ENCODE measurements around the gene TNFSF10.
"Not testable (repeated sequence)": the region's sequence is repeated elsewhere in the genome, so short reads cannot be mapped to it uniquely, and the experiment has no call there.

The TNFSF10 gene

DNA sequence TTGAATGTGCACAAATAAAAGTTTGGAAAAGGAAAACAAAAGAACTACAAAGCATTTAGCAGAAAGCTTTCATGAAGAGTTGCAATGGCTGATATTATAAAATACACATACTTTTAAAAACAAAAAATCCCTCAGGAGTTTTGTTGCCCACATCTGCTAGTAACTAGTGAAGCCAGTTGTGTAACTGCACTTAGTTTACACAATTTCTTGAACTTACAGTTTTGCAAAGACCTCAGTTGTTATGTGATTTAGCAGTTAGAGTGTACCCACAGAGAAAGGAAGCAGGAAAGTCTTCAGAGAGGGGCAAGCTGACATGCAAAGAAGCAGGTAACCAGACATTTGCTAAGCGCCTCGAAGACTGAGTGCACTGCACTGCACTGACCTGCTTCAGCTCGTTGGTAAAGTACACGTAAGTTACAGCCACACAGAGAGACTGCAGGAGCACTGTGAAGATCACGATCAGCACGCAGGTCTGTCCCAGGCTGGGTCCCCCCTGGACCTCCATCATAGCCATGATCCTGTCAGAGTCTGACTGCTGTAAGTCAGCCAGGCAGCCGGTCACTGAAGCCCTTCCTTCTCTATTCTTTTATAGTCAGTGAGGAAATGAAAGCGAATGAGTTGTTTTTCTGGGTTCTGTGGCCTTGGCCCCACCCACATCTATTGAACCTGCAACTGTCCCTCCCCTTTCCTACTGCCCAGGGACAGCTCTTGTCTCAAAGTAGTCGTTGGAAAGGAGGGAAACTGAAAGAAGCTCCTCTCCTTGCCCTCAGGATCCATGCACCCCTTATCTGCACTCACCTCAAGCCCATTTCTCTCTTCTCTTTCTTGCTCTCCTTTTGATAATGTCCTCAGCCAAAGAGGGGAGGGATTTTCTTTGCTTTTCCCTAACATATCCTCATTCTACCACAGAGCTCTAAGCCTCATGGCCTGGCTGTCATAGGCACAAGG lies at the start of gene TNFSF10:
TNFSF10 (minus strand) TSS at position 560 of the 948 bp plus-strand sequence; CDS start at position 514, 46 bp downstream.
- TF ChIP-seq Cebpa-rat (IDR thresholded peaks at IDR 0.05) = no peak
- H4K20me1 ChIP-seq = no peaks in the 10 kb centered on the region
- H3K27me3 ChIP-seq = no peaks in the 10 kb centered on the region
- H3K27ac ChIP-seq = peak within 1 kb of the TSS; percentile 49; the same call in 1 of the 2 replicates
- H3K9me3 ChIP-seq = no peaks in the 10 kb centered on the region
- H3K9ac ChIP-seq = peak within 1 kb of the TSS; percentile 54; the same call in 1 of the 2 replicates
- H3K4me3 ChIP-seq = peak within 1 kb of the TSS; percentile 38; the same call in 1 of the 2 replicates
- H3K36me3 ChIP-seq = no peaks in the 10 kb centered on the region
- H3K4me1 ChIP-seq = peaks cover 18% of the 10 kb centered on the region
- H3K4me2 ChIP-seq = peak within 1 kb of the TSS; percentile 68

DNA sequence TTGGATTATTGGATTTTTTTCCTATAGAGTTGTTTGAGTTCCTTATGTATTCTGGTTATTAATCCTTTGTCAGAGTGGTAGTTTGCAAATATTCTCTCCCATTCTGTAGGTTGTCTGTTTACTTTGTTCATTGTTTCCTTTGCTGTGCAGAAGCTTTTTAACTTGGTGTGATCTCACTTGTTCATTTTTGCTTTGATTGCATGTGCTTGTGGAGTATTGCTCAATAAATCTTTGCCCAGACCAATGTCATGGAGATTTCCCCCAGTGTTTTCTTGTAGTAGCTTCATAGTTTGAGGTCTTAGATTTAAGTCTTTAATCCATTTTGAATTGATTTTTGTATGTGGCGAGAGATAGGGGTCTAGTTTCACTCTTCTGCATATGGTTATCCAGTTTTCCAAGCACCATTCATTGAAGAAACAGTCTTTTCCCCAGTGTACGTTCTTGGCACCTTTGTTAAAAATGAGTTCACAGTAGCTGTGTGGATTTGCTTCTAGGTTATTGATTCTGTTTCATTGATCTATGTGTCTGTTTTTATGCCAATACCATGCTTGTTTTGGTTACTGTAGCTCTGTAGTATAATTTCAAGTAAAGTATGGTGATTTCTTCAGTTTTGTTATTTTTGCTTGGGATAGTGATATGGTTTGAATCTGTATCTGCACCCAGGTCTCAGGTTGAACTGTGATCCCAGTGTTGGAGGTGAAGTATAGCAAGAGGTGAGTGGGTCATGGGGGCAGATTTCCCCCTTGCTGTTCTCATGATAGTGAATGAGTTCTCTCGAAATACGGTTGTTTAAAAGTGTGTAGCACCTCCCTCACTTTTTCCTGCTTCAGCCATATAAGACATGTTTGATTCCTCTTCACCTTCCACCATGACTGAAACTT lies 46.1 kb upstream of the TNFSF10 start:
- no peaks in the 10 kb centered on the region for H3K27me3 ChIP-seq
- no peaks in the 10 kb centered on the region for H3K4me1 ChIP-seq
- no peaks in the 10 kb centered on the region for H4K20me1 ChIP-seq
- H3K4me2 ChIP-seq = no peak overlapping the region
- no peak overlapping the region for H3K27ac ChIP-seq
- peaks cover 8% of the 10 kb centered on the region for H3K9me3 ChIP-seq
- H3K9ac ChIP-seq = no peak overlapping the region
- no peak overlapping the region for H3K4me3 ChIP-seq
- no peak for TF ChIP-seq Cebpa-rat (IDR thresholded peaks at IDR 0.05)
- no peaks in the 10 kb centered on the region for H3K36me3 ChIP-seq

DNA sequence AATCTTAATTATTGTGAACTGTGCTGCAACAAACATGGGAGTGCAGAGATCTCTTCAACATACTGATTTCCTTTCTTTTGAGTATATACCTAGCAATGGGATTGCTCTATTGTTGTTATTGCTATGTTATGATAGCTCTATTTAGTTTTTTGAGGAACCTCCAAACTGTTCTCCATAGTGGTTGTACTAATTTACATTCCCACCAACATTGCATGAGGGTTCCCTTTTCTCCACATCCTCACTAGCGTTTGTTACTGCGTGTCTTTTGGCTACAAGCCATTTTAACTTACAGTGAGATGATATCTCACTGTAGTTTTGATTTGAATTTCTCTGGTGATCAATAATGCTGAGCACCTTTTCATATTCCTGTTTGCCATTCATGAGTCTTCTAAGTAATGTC lies 45.5 kb upstream of the TNFSF10 start:
- H3K27me3 ChIP-seq = no peaks in the 10 kb centered on the region
- no peak overlapping the region for H3K4me2 ChIP-seq
- no peak for TF ChIP-seq Cebpa-rat (IDR thresholded peaks at IDR 0.05)
- H3K4me1 ChIP-seq = no peaks in the 10 kb centered on the region
- H3K27ac ChIP-seq = no peak overlapping the region
- H4K20me1 ChIP-seq = no peaks in the 10 kb centered on the region
- no peak overlapping the region for H3K9ac ChIP-seq
- H3K36me3 ChIP-seq = no peaks in the 10 kb centered on the region
- no peak overlapping the region for H3K4me3 ChIP-seq
- H3K9me3 ChIP-seq = peaks cover 8% of the 10 kb centered on the region

DNA sequence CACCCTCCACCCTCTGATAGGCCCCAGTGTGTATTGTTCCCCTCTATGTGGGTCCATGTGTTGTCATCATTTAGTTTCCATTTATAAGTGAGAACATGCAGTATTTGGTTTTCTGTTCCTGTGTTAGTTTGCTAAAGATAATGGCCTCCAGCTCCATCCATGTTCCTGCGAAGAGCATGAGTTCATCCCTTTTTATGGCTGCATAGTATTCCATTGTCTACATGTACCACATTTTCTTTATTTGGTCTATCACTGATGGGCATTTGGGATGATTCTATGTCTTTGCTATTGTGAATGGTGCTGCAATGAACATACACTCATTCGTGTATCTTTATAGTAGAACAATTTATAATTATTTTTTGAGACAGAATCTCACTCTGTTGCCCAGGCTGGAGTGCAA lies 43.6 kb upstream of the TNFSF10 start:
- not testable (repeated sequence) for H3K9me3 ChIP-seq, H3K4me1 ChIP-seq, H3K4me2 ChIP-seq, H3K9ac ChIP-seq, H3K36me3 ChIP-seq, H3K27ac ChIP-seq, H3K4me3 ChIP-seq, H3K27me3 ChIP-seq, H4K20me1 ChIP-seq

DNA sequence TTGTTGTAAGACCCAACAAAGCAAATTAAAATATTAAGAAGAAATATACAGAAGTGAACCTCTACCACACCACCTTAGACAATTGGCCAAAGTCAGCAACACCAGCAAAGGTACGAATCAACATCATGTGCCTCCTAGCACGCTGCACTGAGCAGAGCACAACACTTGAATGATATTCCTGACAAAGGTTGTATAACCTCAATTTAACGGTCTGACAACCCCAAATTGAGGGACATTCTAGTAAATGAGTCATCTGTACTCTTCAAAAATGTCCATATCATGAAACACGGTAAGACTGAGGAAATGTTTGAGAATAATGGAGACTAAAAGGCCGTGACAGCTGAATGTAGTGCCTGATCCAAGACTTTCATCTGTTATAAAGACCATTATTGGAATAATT lies 41.3 kb upstream of the TNFSF10 start:
- Histone ChIP-seq H3K27ac (no peak overlapping the region), H3K9me3 (no peaks in the 10 kb centered on the region; the same call in 1 of the 2 replicates), H3K4me2 (no peak overlapping the region), H3K4me3 (no peak overlapping the region), H4K20me1 (no peaks in the 10 kb centered on the region), H3K4me1 (peaks cover 6% of the 10 kb centered on the region), H3K36me3 (no peaks in the 10 kb centered on the region), H3K9ac (no peak overlapping the region), H3K27me3 (no peaks in the 10 kb centered on the region)
- no peak for TF ChIP-seq Cebpa-rat (IDR thresholded peaks at IDR 0.05)

DNA sequence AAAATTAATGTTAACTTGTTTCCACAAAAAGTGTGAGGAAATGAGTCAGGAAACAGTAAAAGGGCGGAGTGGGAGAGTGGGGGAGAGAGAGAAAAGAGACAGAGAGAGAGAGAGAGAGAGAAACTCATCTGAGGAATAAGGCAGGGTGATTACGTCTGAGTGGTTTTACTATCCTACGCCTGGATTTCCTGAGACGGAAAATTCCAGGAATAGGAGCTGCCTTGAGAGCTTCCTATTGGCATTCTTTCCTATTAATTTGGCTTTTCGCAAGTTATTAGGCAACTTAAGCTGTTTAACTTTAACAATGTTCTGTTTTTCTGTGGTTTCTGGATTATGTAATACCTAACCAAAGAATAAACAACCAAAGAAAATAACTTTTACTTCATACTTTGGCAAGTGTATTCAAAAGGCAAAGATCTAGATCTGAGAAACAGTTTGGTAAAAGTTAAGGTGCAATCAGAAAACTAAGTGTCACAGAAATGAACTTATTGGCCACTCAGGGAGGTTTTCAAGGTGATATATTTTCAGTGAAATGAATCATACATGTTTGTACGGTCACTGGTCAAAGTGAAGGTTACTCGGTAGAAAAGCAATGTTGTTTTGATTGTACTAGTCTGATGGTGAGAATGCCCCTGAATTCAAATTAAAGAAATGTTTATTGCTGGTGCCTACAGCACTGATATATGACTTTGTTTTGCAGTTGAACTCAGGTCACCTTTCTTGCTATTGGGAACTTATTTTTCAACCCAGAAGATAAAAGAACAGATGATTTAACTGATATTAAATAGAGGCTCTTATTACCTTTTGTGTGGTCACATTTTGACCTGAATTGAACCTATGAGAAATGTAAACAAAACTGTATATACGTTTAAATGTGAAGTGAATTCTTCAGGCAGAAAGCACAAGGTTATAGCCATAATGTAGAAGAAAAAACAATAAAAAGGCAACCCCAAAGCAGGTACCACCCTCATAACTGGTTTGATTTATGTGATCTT lies 39.9 kb upstream of the TNFSF10 start:
- Histone ChIP-seq H3K27ac (no peak overlapping the region), H3K27me3 (no peaks in the 10 kb centered on the region), H3K9me3 (no peaks in the 10 kb centered on the region; the same call in 1 of the 2 replicates), H4K20me1 (no peaks in the 10 kb centered on the region), H3K36me3 (no peaks in the 10 kb centered on the region), H3K4me3 (no peak overlapping the region), H3K9ac (no peak overlapping the region), H3K4me2 (no peak overlapping the region), H3K4me1 (peaks cover 15% of the 10 kb centered on the region)
- no peak for TF ChIP-seq Cebpa-rat (IDR thresholded peaks at IDR 0.05)

DNA sequence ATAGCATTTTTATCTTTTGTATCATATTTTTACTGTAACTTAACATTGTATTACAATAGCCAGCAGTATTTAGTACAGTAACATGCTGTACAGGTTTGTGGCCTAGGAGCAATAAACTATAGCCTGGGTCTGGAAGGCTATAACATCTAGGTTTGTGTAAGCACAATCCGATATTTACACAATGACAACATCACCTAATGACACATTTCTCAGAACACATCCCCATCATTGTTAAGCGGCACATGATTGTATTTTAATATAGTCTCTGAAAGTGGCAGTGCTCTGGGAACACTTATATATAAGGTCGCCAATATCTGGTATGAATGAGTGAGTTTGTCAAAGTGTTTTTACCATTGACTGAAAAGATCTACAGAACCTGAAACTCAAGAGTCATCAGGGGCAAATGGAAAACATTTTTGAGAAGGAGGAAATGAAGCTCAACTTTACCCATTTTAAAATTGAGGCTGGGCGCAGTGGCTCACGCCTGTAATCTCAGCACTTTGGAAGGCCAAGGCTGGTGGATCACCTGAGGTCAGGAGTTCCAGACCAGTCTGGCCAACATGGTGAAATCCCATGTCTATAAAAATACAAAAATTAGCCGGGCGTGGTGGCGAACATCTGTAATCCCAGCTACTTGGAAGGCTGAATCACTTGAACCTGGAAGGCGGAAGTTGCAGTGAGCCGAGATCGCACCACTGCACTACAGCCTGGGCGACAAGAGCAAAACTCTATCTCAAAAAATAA lies 38.8 kb upstream of the TNFSF10 start:
- Histone ChIP-seq H3K4me1 (peaks cover 15% of the 10 kb centered on the region), H4K20me1 (no peaks in the 10 kb centered on the region), H3K4me3 (no peak overlapping the region), H3K27ac (no peak overlapping the region), H3K27me3 (no peaks in the 10 kb centered on the region), H3K9me3 (no peaks in the 10 kb centered on the region), H3K36me3 (no peaks in the 10 kb centered on the region), H3K9ac (no peak overlapping the region), H3K4me2 (no peak overlapping the region)
- no peak for TF ChIP-seq Cebpa-rat (IDR thresholded peaks at IDR 0.05)

DNA sequence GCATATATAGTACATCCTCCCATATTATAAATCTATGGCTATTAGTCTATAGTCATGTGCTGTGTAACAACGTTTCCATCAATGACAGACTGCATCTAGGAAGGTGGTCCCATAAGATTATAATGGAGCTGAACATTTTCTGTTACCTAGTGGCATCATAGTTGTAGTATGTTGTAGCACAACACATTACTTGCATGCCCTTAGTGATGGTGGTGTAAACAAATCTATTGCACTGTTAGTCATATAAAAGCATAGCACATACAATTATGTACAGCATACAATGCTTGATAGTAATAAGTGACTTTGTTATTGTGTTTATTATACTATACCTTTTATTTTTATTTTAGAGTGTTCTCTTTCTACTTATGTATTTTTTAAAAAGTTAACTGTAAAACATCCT lies 37.4 kb upstream of the TNFSF10 start:
- H3K9me3 ChIP-seq = no peaks in the 10 kb centered on the region
- TF ChIP-seq Cebpa-rat (IDR thresholded peaks at IDR 0.05) = no peak
- H3K36me3 ChIP-seq = no peaks in the 10 kb centered on the region
- no peak overlapping the region for H3K9ac ChIP-seq
- H3K4me1 ChIP-seq = peaks cover 15% of the 10 kb centered on the region
- no peaks in the 10 kb centered on the region for H3K27me3 ChIP-seq
- no peak overlapping the region for H3K27ac ChIP-seq
- no peaks in the 10 kb centered on the region for H4K20me1 ChIP-seq
- H3K4me3 ChIP-seq = no peak overlapping the region
- no peak overlapping the region for H3K4me2 ChIP-seq
